Mesendoderm (in vitro differentiated cells): ENCODE data around the gene TMEM255A.

Experiments used
- DNase-seq: peaks from one replicate; pipeline ENCODE4 v3.0.0; 2013
- H2AK5ac ChIP-seq: 2 replicates; pipeline ENCODE4 v1.6.1; 2013; ENCODE audit warnings: low read length, inconsistent platforms
- H2BK120ac ChIP-seq: 2 replicates; pipeline ENCODE4 v1.6.1; 2013; ENCODE audit warnings: low read depth, mild to moderate bottlenecking, low read length, moderate library complexity, mixed read lengths
- H2BK15ac ChIP-seq: replicated peaks from 2 replicates; pipeline ENCODE4 v1.6.1; 2013; ENCODE audit warnings: low read depth, mild to moderate bottlenecking, moderate library complexity
- H2BK5ac ChIP-seq: 2 replicates; pipeline ENCODE4 v1.6.1; 2013; ENCODE audit warnings: low read length, inconsistent platforms
- H3K18ac ChIP-seq: 2 replicates; pipeline ENCODE4 v1.6.1; 2013; ENCODE audit warnings: mild to moderate bottlenecking, low read length, mixed read lengths
- H3K23ac ChIP-seq: one replicate; pipeline ENCODE4 v1.6.1; 2013; ENCODE audit warnings: low read length
- H3K27ac ChIP-seq: 2 replicates; pipeline ENCODE4 v1.5.1; 2013; ENCODE audit warnings: low read depth, mild to moderate bottlenecking, inconsistent platforms, low read length, moderate library complexity
- H3K27me3 ChIP-seq: 2 replicates; pipeline ENCODE4 v1.6.1; 2013; ENCODE audit warnings: low read length, control low read depth, mild to moderate bottlenecking, inconsistent platforms; ENCODE audit not compliant: insufficient read depth, poor library complexity
- H3K36me3 ChIP-seq: 2 replicates; pipeline ENCODE4 v1.6.1; 2013; ENCODE audit warnings: low read length, inconsistent platforms; ENCODE audit not compliant: control insufficient read depth, insufficient read depth
- H3K4ac ChIP-seq: one replicate; pipeline ENCODE4 v1.6.1; 2013; ENCODE audit warnings: low read depth, mild to moderate bottlenecking, low read length, moderate library complexity
- H3K4me1 ChIP-seq: 2 replicates; pipeline ENCODE4 v1.6.1; 2013; ENCODE audit warnings: low read depth, low read length, inconsistent platforms; ENCODE audit not compliant: control insufficient read depth
- H3K4me2 ChIP-seq: 2 replicates; pipeline ENCODE4 v1.6.1; 2013; ENCODE audit warnings: low read length
- H3K4me3 ChIP-seq: 2 replicates; pipeline ENCODE4 v1.5.1; 2013; ENCODE audit warnings: mild to moderate bottlenecking, low read length
- H3K56ac ChIP-seq: one replicate; pipeline ENCODE4 v1.6.1; 2013; ENCODE audit warnings: low read length
- H3K79me1 ChIP-seq: 2 replicates; pipeline ENCODE4 v1.6.1; 2013; ENCODE audit warnings: low read length, inconsistent platforms
- H3K79me2 ChIP-seq: 2 replicates; pipeline ENCODE4 v1.6.1; 2013; ENCODE audit warnings: mild to moderate bottlenecking, low read length; ENCODE audit not compliant: control insufficient read depth, insufficient read depth
- H3K9ac ChIP-seq: 2 replicates; pipeline ENCODE4 v1.6.1; 2013; ENCODE audit warnings: low read length, inconsistent platforms
- H4K5ac ChIP-seq: one replicate; pipeline ENCODE4 v1.6.1; 2013; ENCODE audit warnings: low read length
- H4K8ac ChIP-seq: one replicate; pipeline ENCODE4 v1.6.1; 2013; ENCODE audit warnings: low read depth, mild to moderate bottlenecking, control low read depth, low read length, moderate library complexity
- WGBS: extraction: QIAGEN DNeasy Blood & Tissue Kit; methylation state at CpG from one replicate; pipeline ENCODE4 v1.1.7; 2013; ENCODE audit warnings: low lambda C conversion rate, missing lambda C conversion rate; ENCODE audit not compliant: insufficient coverage; ENCODE audit errors: extremely low coverage; 5-methylcytosine and 5-hydroxymethylcytosine counted together

TMEM255A gene

GRCh38 chrX:120297923-120298322 is 13.3 kb downstream of the TMEM255A start:
- no peak overlapping the region for H3K4me2 ChIP-seq
- H3K4me3 ChIP-seq: no peak overlapping the region
- no peaks in the 10 kb centered on the region for H3K79me1 ChIP-seq
- no peak overlapping the region for H2BK120ac ChIP-seq
- no peak overlapping the region for H2BK15ac ChIP-seq
- WGBS: no CpG with 5 or more reads among the region's 1 CpG
- no peak overlapping the region for H4K8ac ChIP-seq
- H3K9ac ChIP-seq: no peak overlapping the region
- no peak overlapping the region for H2AK5ac ChIP-seq
- H3K79me2 ChIP-seq: no peaks in the 10 kb centered on the region
- no peak overlapping the region for H3K18ac ChIP-seq
- H4K5ac ChIP-seq: no peak overlapping the region
- no peaks in the 10 kb centered on the region for H3K36me3 ChIP-seq
- H3K27ac ChIP-seq: no peak overlapping the region
- H3K4ac ChIP-seq: no peak overlapping the region
- H3K23ac ChIP-seq: no peak overlapping the region
- H3K27me3 ChIP-seq: no peaks in the 10 kb centered on the region
- H3K4me1 ChIP-seq: no peaks in the 10 kb centered on the region
- no peak for DNase-seq
- no peak overlapping the region for H3K56ac ChIP-seq
- no peak overlapping the region for H2BK5ac ChIP-seq

DNA sequence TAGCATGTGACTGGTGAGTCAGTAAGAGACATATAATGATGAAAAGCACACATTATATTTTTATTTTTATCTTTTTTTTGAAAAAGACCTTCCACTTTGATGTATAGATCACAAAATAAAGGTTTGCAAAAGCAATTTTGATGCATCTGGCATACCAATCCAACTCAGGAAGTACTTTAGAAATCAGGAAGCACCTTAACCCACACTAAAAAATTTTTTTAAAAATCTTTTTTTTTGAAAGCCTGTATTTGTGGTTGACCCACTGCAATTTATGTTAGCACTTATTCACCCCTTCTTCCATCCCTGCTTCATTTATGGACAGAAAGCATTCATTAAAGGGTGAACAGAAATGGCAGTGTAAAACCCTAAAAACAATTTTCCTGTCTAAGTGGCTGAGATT is 16.6 kb downstream of the TMEM255A start:
- H3K27me3 ChIP-seq: no peaks in the 10 kb centered on the region
- H3K18ac ChIP-seq: no peak overlapping the region
- no peak overlapping the region for H3K23ac ChIP-seq
- no peak overlapping the region for H2BK5ac ChIP-seq
- no peak overlapping the region for H4K5ac ChIP-seq
- H3K4me1 ChIP-seq: no peaks in the 10 kb centered on the region
- no peak overlapping the region for H2BK15ac ChIP-seq
- H3K56ac ChIP-seq: no peak overlapping the region
- H3K79me1 ChIP-seq: no peaks in the 10 kb centered on the region
- no peak overlapping the region for H4K8ac ChIP-seq
- no peak overlapping the region for H3K4me2 ChIP-seq
- H2AK5ac ChIP-seq: no peak overlapping the region
- no peak overlapping the region for H3K4ac ChIP-seq
- H3K4me3 ChIP-seq: no peak overlapping the region
- DNase-seq: no peak
- no peaks in the 10 kb centered on the region for H3K36me3 ChIP-seq
- H3K27ac ChIP-seq: no peak overlapping the region
- H3K79me2 ChIP-seq: no peaks in the 10 kb centered on the region
- H3K9ac ChIP-seq: no peak overlapping the region
- no peak overlapping the region for H2BK120ac ChIP-seq

GRCh38 chrX:120293015-120293414 is 18.2 kb downstream of the TMEM255A start:
- Histone ChIP-seq H3K79me2 (no peaks in the 10 kb centered on the region), H2BK15ac (no peak overlapping the region), H3K79me1 (no peaks in the 10 kb centered on the region), H3K4me3 (no peak overlapping the region), H3K27me3 (no peaks in the 10 kb centered on the region), H2BK120ac (no peak overlapping the region), H3K18ac (no peak overlapping the region), H3K27ac (no peak overlapping the region), H3K56ac (no peak overlapping the region), H4K8ac (no peak overlapping the region), H3K4ac (no peak overlapping the region), H3K4me1 (no peaks in the 10 kb centered on the region), H3K36me3 (no peaks in the 10 kb centered on the region), H2BK5ac (no peak overlapping the region), H3K4me2 (no peak overlapping the region), H3K9ac (no peak overlapping the region), H4K5ac (no peak overlapping the region), H2AK5ac (no peak overlapping the region), H3K23ac (no peak overlapping the region)
- no peak for DNase-seq
- WGBS: no CpG with 5 or more reads among the region's 2 CpGs

DNA sequence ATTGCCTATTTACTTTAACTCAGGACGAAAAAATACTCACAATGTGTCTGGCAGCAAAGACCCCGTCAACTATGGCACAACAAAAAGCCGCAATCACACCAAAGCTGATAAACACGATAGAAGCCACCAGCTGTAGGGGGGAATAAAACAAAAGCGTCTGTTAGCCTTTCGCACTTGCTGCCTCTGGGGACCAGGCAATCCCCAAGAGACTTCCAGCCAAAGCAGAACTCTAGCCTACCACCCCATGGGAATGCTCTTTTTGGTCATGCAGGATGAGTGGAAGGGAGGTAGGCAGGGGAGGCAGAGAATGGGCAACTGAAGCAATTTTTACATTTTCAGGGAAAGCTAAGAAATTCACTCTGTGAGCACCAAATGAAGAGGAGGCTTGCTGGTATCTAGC is 20.1 kb downstream of the TMEM255A start:
- no CpG with 5 or more reads among the region's 6 CpGs for WGBS
- H3K4ac ChIP-seq: no peak overlapping the region

GRCh38 chrX:120290107-120290506 is 21.2 kb downstream of the TMEM255A start:
- Histone ChIP-seq H2AK5ac (no peak overlapping the region), H3K56ac (no peak overlapping the region), H3K79me2 (no peaks in the 10 kb centered on the region), H3K27ac (no peak overlapping the region), H3K4me3 (no peak overlapping the region), H4K8ac (no peak overlapping the region), H3K36me3 (no peaks in the 10 kb centered on the region), H2BK15ac (no peak overlapping the region), H3K27me3 (no peaks in the 10 kb centered on the region), H3K9ac (no peak overlapping the region), H4K5ac (no peak overlapping the region), H3K18ac (no peak overlapping the region), H3K4me2 (no peak overlapping the region), H2BK5ac (no peak overlapping the region), H3K4me1 (no peaks in the 10 kb centered on the region), H2BK120ac (no peak overlapping the region), H3K4ac (no peak overlapping the region), H3K23ac (no peak overlapping the region), H3K79me1 (no peaks in the 10 kb centered on the region)
- DNase-seq: no peak

More for the DNA sequence above, 20.1 kb downstream of the TMEM255A start:
- H3K27ac ChIP-seq: no peak overlapping the region
- no peak overlapping the region for H3K4me2 ChIP-seq
- no peak overlapping the region for H4K8ac ChIP-seq
- H3K9ac ChIP-seq: no peak overlapping the region
- no peaks in the 10 kb centered on the region for H3K79me1 ChIP-seq
- H3K23ac ChIP-seq: no peak overlapping the region
- no peak for DNase-seq
- H3K18ac ChIP-seq: no peak overlapping the region
- H2BK5ac ChIP-seq: no peak overlapping the region
- no peaks in the 10 kb centered on the region for H3K36me3 ChIP-seq
- H4K5ac ChIP-seq: no peak overlapping the region
- H2AK5ac ChIP-seq: no peak overlapping the region
- H3K4me3 ChIP-seq: no peak overlapping the region
- H3K79me2 ChIP-seq: no peaks in the 10 kb centered on the region
- H2BK120ac ChIP-seq: no peak overlapping the region
- H3K27me3 ChIP-seq: no peaks in the 10 kb centered on the region
- H3K56ac ChIP-seq: no peak overlapping the region
- no peaks in the 10 kb centered on the region for H3K4me1 ChIP-seq
- H2BK15ac ChIP-seq: no peak overlapping the region

- Histone ChIP-seq H3K79me1 (no peaks in the 10 kb centered on the region), H3K79me2 (no peaks in the 10 kb centered on the region)
- no CpG with 5 or more reads among the region's 3 CpGs for WGBS
These were observed 23.6 kb downstream of the TMEM255A start for GRCh38 chrX:120287513-120288112.

More at GRCh38 chrX:120287513-120288112, 23.6 kb downstream of the TMEM255A start:
- Histone ChIP-seq H3K4me1 (no peaks in the 10 kb centered on the region), H3K4me3 (no peak overlapping the region), H3K56ac (no peak overlapping the region), H2BK5ac (no peak overlapping the region), H2BK120ac (no peak overlapping the region), H3K4me2 (no peak overlapping the region), H3K18ac (no peak overlapping the region), H3K27me3 (no peaks in the 10 kb centered on the region), H4K8ac (no peak overlapping the region), H3K27ac (no peak overlapping the region), H4K5ac (no peak overlapping the region), H3K9ac (no peak overlapping the region), H3K36me3 (no peaks in the 10 kb centered on the region), H2AK5ac (no peak overlapping the region), H3K23ac (no peak overlapping the region), H2BK15ac (no peak overlapping the region), H3K4ac (no peak overlapping the region)
- no peak for DNase-seq
